Karpas-422 (cell line): ENCODE measurements around the gene GNAT1. TPM values are rescaled to one million over a fixed set of nuclear protein-coding genes. Genes with fewer than 3 reads are reported as not detected.

Experiments
- DNase-seq: peaks from one replicate; pipeline ENCODE4 v3.0.0-alpha.2; 2015
- H2AFZ ChIP-seq: fragments of 200-600 bp; sonication (generic); 2 replicates; pipeline ENCODE4 v1.6.1; 2014; ENCODE audit warnings: antibody characterized with exemption, low read length, mixed read lengths
- H3K27ac ChIP-seq: fragments of 200-600 bp; sonication (generic); 2 replicates; pipeline ENCODE4 v1.5.1; 2014; ENCODE audit warnings: mild to moderate bottlenecking, low read length, moderate library complexity
- H3K27me3 ChIP-seq: fragments of 200-600 bp; sonication (generic); 2 replicates; pipeline ENCODE4 v1.6.1; 2014; ENCODE audit warnings: low read length, mixed read lengths
- H3K36me3 ChIP-seq: fragments of 200-600 bp; sonication (generic); 2 replicates; pipeline ENCODE4 v1.6.1; 2014; ENCODE audit warnings: low read length, mixed read lengths; ENCODE audit not compliant: insufficient read depth
- H3K4me1 ChIP-seq: fragments of 200-600 bp; sonication (generic); 2 replicates; pipeline ENCODE4 v1.6.1; 2014; ENCODE audit warnings: mild to moderate bottlenecking, low read length, mixed read lengths
- H3K4me2 ChIP-seq: fragments of 200-600 bp; sonication (generic); 2 replicates; pipeline ENCODE4 v1.6.1; 2014; ENCODE audit warnings: low read length, low read depth, mild to moderate bottlenecking; ENCODE audit not compliant: poor library complexity, severe bottlenecking
- H3K4me3 ChIP-seq: fragments of 200-600 bp; sonication (generic); 2 replicates; pipeline ENCODE4 v1.5.1; 2014; ENCODE audit warnings: mild to moderate bottlenecking, antibody characterized with exemption, low read length, mixed read lengths
- H3K79me2 ChIP-seq: fragments of 200-600 bp; sonication (generic); 2 replicates; pipeline ENCODE4 v1.6.1; 2014; ENCODE audit warnings: mild to moderate bottlenecking, low read length, mixed read lengths
- H3K9ac ChIP-seq: fragments of 200-600 bp; sonication (generic); 2 replicates; pipeline ENCODE4 v1.6.0; 2014; ENCODE audit warnings: low read length
- H3K9me2 ChIP-seq: fragments of 200-600 bp; sonication (generic), shearing (Covaris generic); replicated peaks from 2 replicates; pipeline ENCODE4 v1.6.0; 2014; ENCODE audit warnings: mild to moderate bottlenecking, low read length, moderate library complexity; ENCODE audit not compliant: insufficient read depth
- H3K9me3 ChIP-seq: fragments of 300-700, 200-600 bp; sonication (generic); 2 replicates; pipeline ENCODE4 v1.6.1; 2014; ENCODE audit warnings: low read length, mixed read lengths
- H4K20me1 ChIP-seq: fragments of 200-600 bp; sonication (generic); 2 replicates; pipeline ENCODE4 v1.6.1; 2014; ENCODE audit warnings: mild to moderate bottlenecking, antibody characterized with exemption, low read length, low read depth; ENCODE audit not compliant: insufficient read depth
- total RNA-seq: library from RNA; depleted of rRNA; stranded (reverse); fragments of >200 nt; shearing (Covaris generic); gene quantifications from 2 replicates; pipeline ENCODE4 v1.2.3, GENCODE V29; 2014; ENCODE audit warnings: low replicate concordance

Gene GNAT1
- total RNA-seq, 1 experiment from 2014 or later, result not detected

DNA sequence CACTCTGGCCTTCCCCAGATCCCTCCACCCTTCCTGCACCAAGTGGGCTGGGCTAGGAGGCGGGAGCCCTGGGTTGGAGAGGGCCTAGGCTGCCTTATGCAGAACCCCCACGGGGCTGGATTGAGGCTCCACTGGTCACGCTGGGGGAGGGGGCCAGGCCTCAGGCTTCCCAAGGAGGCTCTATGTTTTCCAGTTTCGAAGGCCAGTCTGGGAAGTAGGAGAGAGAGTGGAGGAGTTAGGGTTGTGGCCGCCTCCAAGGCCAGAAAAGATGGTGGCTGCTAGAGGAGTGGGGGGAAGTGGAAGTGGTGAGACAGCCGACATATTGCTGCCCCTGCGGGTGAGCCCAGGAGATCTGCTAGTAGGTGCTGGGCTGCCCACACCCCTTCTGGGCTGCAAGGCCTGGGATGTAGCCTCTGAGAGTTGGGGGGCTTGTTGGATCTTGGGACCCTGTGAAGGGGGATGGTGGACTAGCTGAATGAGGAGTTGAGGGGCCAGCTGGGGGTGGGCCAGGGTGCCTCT is 45.8 kb downstream of the GNAT1 start:
- H3K4me1 ChIP-seq, result peaks cover 53% of the 10 kb centered on the region
- peak overlapping the region; percentile 89 for H3K4me2 ChIP-seq
- H4K20me1 ChIP-seq, result peaks cover 43% of the 10 kb centered on the region
- H3K4me3 ChIP-seq, result peak overlapping the region; percentile 95
- peak overlapping the region; percentile 95 for H3K9ac ChIP-seq
- no peak overlapping the region for H2AFZ ChIP-seq
- H3K27ac ChIP-seq, result peak overlapping the region; percentile 90
- no peaks in the 10 kb centered on the region for H3K9me2 ChIP-seq
- DNase-seq, result peak; percentile 63
- H3K79me2 ChIP-seq, result peaks cover 59% of the 10 kb centered on the region
- peaks cover 10% of the 10 kb centered on the region; the same call in 1 of the 2 replicates for H3K36me3 ChIP-seq
- H3K27me3 ChIP-seq, result no peaks in the 10 kb centered on the region
- no peaks in the 10 kb centered on the region for H3K9me3 ChIP-seq

DNA sequence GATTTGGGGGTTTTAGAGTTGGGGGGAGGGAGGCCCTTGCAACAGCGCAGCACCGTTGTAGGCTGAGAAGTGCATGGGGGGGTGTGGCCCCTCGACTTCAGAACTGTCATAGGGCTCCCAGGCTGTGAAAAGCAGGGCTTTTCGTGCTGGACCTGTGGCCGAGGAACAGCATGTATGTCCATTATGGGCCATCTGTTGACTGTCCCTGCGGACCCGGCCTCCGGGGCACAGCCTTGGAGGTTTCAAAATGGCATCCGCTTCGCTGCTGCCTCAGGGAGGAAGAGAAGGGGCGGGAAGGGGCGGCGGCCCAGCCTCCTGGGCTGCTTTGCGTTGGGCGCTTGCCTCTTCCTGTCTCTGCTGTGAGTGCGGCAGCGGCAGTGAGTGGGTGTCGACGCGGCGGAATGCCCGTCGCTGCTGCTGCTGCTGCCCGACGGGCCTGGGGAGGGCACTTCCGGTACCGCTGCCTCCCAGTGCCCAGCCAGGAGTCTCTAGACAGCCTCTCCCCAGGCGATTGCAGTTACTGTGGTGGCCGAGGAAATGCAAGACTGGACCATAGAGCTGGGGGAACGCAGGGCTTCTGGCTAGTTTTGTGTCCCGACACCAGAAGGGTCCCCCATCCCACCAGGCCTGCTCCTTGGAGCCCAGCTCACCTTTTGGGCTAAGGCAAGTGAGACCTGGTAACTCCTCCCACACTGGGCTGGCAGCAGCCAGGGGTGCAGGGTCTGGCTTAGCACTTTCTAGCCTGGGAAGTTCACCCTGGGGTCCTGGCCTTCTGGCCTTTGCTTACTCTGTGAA is 46.5 kb downstream of the GNAT1 start:
- DNase-seq, result peak; percentile 95
- Histone ChIP-seq H3K4me1 (peaks cover 60% of the 10 kb centered on the region), H3K4me3 (peak overlapping the region; percentile 95)

GRCh38 chr3:50238549-50239026 is 47.2 kb downstream of the GNAT1 start:
- peak overlapping the region; percentile 90 for H3K27ac ChIP-seq
- H4K20me1 ChIP-seq, result peaks cover 43% of the 10 kb centered on the region
- peak overlapping the region; percentile 95 for H3K4me3 ChIP-seq
- H3K4me1 ChIP-seq, result peaks cover 67% of the 10 kb centered on the region
- H3K9me2 ChIP-seq, result no peaks in the 10 kb centered on the region
- peaks cover 10% of the 10 kb centered on the region; the same call in 1 of the 2 replicates for H3K36me3 ChIP-seq
- H3K79me2 ChIP-seq, result peaks cover 71% of the 10 kb centered on the region
- no peaks in the 10 kb centered on the region for H3K27me3 ChIP-seq
- H3K9ac ChIP-seq, result peak overlapping the region; percentile 95
- no peak overlapping the region for H2AFZ ChIP-seq
- DNase-seq, result no peak
- peak overlapping the region; percentile 89 for H3K4me2 ChIP-seq
- no peaks in the 10 kb centered on the region for H3K9me3 ChIP-seq

More for the DNA sequence above, 46.5 kb downstream of the GNAT1 start:
- Histone ChIP-seq H3K4me2 (peak overlapping the region; percentile 89), H3K27me3 (no peaks in the 10 kb centered on the region), H3K9ac (peak overlapping the region; percentile 95), H3K36me3 (peaks cover 10% of the 10 kb centered on the region; the same call in 1 of the 2 replicates), H4K20me1 (peaks cover 43% of the 10 kb centered on the region), H3K27ac (peak overlapping the region; percentile 90), H3K79me2 (peaks cover 65% of the 10 kb centered on the region), H3K9me3 (no peaks in the 10 kb centered on the region), H3K9me2 (no peaks in the 10 kb centered on the region), H2AFZ (no peak overlapping the region)

GRCh38 chr3:50239649-50240048 is 48.2 kb downstream of the GNAT1 start:
- Histone ChIP-seq H3K9ac (peak overlapping the region; percentile 95), H3K4me2 (peak overlapping the region; percentile 89), H3K9me3 (no peaks in the 10 kb centered on the region), H3K9me2 (no peaks in the 10 kb centered on the region), H3K36me3 (peaks cover 10% of the 10 kb centered on the region; the same call in 1 of the 2 replicates), H4K20me1 (peaks cover 43% of the 10 kb centered on the region), H3K4me1 (peaks cover 71% of the 10 kb centered on the region), H3K27ac (peak overlapping the region; percentile 90), H2AFZ (no peak overlapping the region), H3K27me3 (no peaks in the 10 kb centered on the region), H3K4me3 (no peak overlapping the region), H3K79me2 (peaks cover 78% of the 10 kb centered on the region)
- no peak for DNase-seq

- H3K27me3 ChIP-seq, result no peaks in the 10 kb centered on the region
- no peaks in the 10 kb centered on the region for H3K9me3 ChIP-seq
- H3K4me1 ChIP-seq, result peaks cover 73% of the 10 kb centered on the region
- H3K9me2 ChIP-seq, result no peaks in the 10 kb centered on the region
- H3K4me2 ChIP-seq, result peak overlapping the region; percentile 63
- H3K79me2 ChIP-seq, result peaks cover 89% of the 10 kb centered on the region
- peaks cover 10% of the 10 kb centered on the region; the same call in 1 of the 2 replicates for H3K36me3 ChIP-seq
- peaks cover 43% of the 10 kb centered on the region for H4K20me1 ChIP-seq
- DNase-seq, result no peak
- peak overlapping the region; percentile 60 for H3K9ac ChIP-seq
- peak overlapping the region; percentile 40; the same call in 1 of the 2 replicates for H3K4me3 ChIP-seq
- H3K27ac ChIP-seq, result peak overlapping the region; percentile 93
- no peak overlapping the region for H2AFZ ChIP-seq
Observed at GRCh38 chr3:50241163-50241562, 49.8 kb downstream of the GNAT1 start.

- Histone ChIP-seq H3K4me3 (peak overlapping the region; percentile 40; the same call in 1 of the 2 replicates), H3K4me2 (peak overlapping the region; percentile 63), H3K79me2 (peaks cover 89% of the 10 kb centered on the region)
Observed at GRCh38 chr3:50241713-50242380, 50.4 kb downstream of the GNAT1 start.

DNA sequence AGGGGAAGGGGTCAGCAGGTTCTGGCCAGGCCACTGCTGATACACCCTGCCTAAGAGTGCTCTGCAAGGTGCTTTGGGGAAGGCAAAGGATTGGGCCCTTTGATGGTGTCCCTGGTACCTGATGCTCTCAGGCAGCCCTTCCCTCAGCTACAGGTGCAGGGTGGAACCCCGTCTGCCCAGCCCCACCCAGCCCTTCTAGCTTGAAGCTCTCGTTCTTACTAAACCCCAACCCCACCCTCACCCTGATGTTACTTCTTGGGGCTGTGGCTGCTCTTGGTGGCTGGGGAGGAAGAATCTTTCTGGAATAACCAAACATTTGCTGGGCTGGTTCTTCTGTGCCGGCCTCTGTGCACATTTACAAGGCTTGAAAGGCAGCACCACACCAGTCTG is 51.0 kb downstream of the GNAT1 start:
- Histone ChIP-seq H4K20me1 (peaks cover 48% of the 10 kb centered on the region), H3K79me2 (peaks cover 89% of the 10 kb centered on the region), H2AFZ (no peak overlapping the region), H3K27me3 (no peaks in the 10 kb centered on the region), H3K36me3 (peaks cover 10% of the 10 kb centered on the region; the same call in 1 of the 2 replicates), H3K4me3 (peak overlapping the region; percentile 40; the same call in 1 of the 2 replicates), H3K9me3 (no peaks in the 10 kb centered on the region), H3K27ac (peak overlapping the region; percentile 93), H3K9me2 (no peaks in the 10 kb centered on the region), H3K4me2 (peak overlapping the region; percentile 63), H3K4me1 (peaks cover 85% of the 10 kb centered on the region), H3K9ac (peak overlapping the region; percentile 60)
- DNase-seq, result no peak

More at GRCh38 chr3:50241713-50242380, 50.4 kb downstream of the GNAT1 start:
- Histone ChIP-seq H2AFZ (no peak overlapping the region), H3K36me3 (peaks cover 10% of the 10 kb centered on the region; the same call in 1 of the 2 replicates), H3K27me3 (no peaks in the 10 kb centered on the region), H3K27ac (peak overlapping the region; percentile 93), H3K4me1 (peaks cover 79% of the 10 kb centered on the region), H4K20me1 (peaks cover 43% of the 10 kb centered on the region), H3K9me3 (no peaks in the 10 kb centered on the region), H3K9ac (peak overlapping the region; percentile 60), H3K9me2 (no peaks in the 10 kb centered on the region)
- no peak for DNase-seq
